SH-SY5Y (cell line): ENCODE results near the gene PCNX2.

Experiments
- GATA2 ChIP-seq: IDR thresholded peaks from 2 replicates; pipeline ENCODE4 v1.6.1; 2011; ENCODE audit warnings: mild to moderate bottlenecking, low read depth, low read length
- GATA3 ChIP-seq: IDR thresholded peaks from 2 replicates; pipeline ENCODE4 v1.6.1; 2011; ENCODE audit warnings: low read depth, mild to moderate bottlenecking, low read length, moderate library complexity

- TF ChIP-seq GATA3, result no peak
- TF ChIP-seq GATA2, result no peak
Observed at GRCh38 chr1:233064988-233065387, 230.5 kb downstream of the PCNX2 start.
